ENCODE results near the gene AUH. TPM values are rescaled to one million over a fixed set of nuclear protein-coding genes. Genes with fewer than 3 reads are reported as not detected.
"Not testable (repeated sequence)": the region's sequence is repeated elsewhere in the genome, so short reads cannot be mapped to it uniquely, and the experiment has no call there.

The AUH gene
- total and polyA plus RNA-seq, 7 donors = 13.1 to 40.9 (median 28.2) TPM

- H3K27ac ChIP-seq = no peak overlapping the region
- no peaks in the 10 kb centered on the region for H3K36me3 ChIP-seq
- intact Hi-C loops (cut with DNase I) = no loop called here
- no peak for DNase-seq
- H3K4me3 ChIP-seq = no peak overlapping the region
- H3K9me3 ChIP-seq = no peaks in the 10 kb centered on the region
- WGBS, 2 donors = 81 to 85% methylated on average over 2 of the region's 2 CpGs
- H3K4me1 ChIP-seq = no peaks in the 10 kb centered on the region
- no peaks in the 10 kb centered on the region for H3K27me3 ChIP-seq
- TF ChIP-seq POLR2A (IDR thresholded peaks at IDR 0.05) (no peak), POLR2AphosphoS5 (IDR thresholded peaks at IDR 0.05) (peak in 3 of 4 donors; percentile 29 to 35 (median 31))
These were observed 17.0 kb upstream of the AUH start for GRCh38 chr9:91378695-91379127.

DNA sequence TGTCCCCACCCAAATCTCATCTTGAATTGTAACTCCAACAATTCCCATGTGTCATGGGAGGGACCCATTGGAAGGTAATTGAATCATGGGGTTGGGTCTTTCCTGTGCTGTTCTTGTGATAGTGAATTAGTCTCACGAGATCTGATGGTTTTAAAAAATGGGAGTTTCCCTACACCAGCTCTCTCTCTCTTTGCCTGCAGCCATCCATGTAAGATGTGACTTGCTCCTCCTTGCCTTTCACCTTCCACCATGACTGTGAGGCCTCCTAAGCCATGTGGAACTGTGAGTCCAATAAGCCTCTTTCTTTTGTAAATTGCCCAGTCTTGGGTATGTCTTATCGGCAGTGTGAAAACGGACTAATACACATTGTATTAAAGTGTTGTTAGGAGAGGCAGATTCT is 16.3 kb upstream of the AUH start:
- 94% methylated on average over 3 of the region's 3 CpGs for WGBS, 2 donors
- H3K9me3 ChIP-seq; H3K36me3 ChIP-seq; H3K4me3 ChIP-seq; H3K27ac ChIP-seq; intact Hi-C loops (cut with DNase I); H3K27me3 ChIP-seq; DNase-seq; H3K4me1 ChIP-seq: not testable (repeated sequence)

GRCh38 chr9:91376239-91376638 is 14.5 kb upstream of the AUH start:
- no peak for DNase-seq
- Histone ChIP-seq H3K27ac (no peak overlapping the region), H3K9me3 (no peaks in the 10 kb centered on the region), H3K4me3 (no peak overlapping the region), H3K4me1 (no peaks in the 10 kb centered on the region), H3K36me3 (no peaks in the 10 kb centered on the region), H3K27me3 (no peaks in the 10 kb centered on the region)
- WGBS, 2 donors = 65 to 82% methylated on average over 4 of the region's 4 CpGs
- no peak for TF ChIP-seq POLR2A (IDR thresholded peaks at IDR 0.05)
- TF ChIP-seq CTCF (IDR thresholded peaks at IDR 0.05) = no peak
- no peak for TF ChIP-seq POLR2AphosphoS5 (IDR thresholded peaks at IDR 0.05)
- TF ChIP-seq EP300 (IDR thresholded peaks at IDR 0.05) = no peak
- intact Hi-C loops (cut with DNase I) = no loop called here

DNA sequence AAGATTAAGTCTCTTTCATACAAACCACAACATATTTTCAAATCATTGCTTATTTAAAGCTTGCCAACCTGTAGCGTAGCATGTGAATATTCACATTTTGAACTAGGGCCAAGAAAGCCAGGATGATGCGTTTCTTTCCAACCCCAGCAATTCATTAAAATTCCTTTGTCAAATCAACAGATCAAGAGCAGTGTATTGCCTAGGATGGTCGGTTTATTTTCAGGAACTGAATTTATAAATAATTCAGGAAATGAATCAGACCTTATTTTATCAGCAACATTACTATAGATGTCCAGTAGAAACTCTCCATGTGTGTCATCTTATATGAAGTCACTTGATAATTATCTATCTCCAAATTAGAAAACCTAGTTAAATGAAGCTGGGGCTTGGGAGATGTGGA is 13.2 kb upstream of the AUH start:
- no peak overlapping the region for H3K4me3 ChIP-seq

DNA sequence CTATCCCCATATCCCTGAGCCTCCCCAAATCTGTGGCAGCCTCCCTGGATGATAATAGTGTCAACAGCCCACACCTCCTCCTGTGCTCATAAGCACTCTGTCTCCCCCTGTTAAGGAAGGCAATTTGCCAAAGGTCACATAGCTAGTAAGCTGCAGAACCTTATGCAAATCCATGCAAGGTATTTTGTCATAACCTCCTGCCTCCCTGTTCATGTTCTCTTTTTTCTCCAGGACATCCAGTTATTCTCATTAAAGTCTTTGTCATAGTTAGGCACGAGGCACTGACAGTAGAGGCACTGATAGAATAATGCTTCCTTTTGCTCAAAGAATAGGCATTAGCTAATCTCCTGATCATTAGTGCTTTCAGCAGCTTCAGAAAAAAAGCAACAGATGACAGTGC is 10.2 kb upstream of the AUH start:
- no peak for DNase-seq
- 79 to 88% methylated on average over 1 of the region's 1 CpG for WGBS, 2 donors

More for the DNA sequence above, 13.2 kb upstream of the AUH start:
- no peaks in the 10 kb centered on the region for H3K36me3 ChIP-seq
- DNase-seq = no peak
- 54 to 68% methylated on average over 3 of the region's 3 CpGs for WGBS, 2 donors
- H3K27me3 ChIP-seq = no peaks in the 10 kb centered on the region
- no peaks in the 10 kb centered on the region for H3K4me1 ChIP-seq
- intact Hi-C loops (cut with DNase I) = no loop called here
- no peaks in the 10 kb centered on the region for H3K9me3 ChIP-seq
- no peak overlapping the region for H3K27ac ChIP-seq
- TF ChIP-seq CTCF (IDR thresholded peaks at IDR 0.05) = no peak
- TF ChIP-seq POLR2A (IDR thresholded peaks at IDR 0.05) = no peak
- no peak for TF ChIP-seq POLR2AphosphoS5 (IDR thresholded peaks at IDR 0.05)

GRCh38 chr9:91370006-91370405 is 8.3 kb upstream of the AUH start:
- H3K27me3 ChIP-seq; H3K4me1 ChIP-seq; H3K9me3 ChIP-seq; H3K36me3 ChIP-seq; H3K4me3 ChIP-seq; intact Hi-C loops (cut with DNase I); H3K27ac ChIP-seq; DNase-seq: not testable (repeated sequence)
- WGBS, 2 donors = 88 to 89% methylated on average over 3 of the region's 3 CpGs

More for the DNA sequence above, 10.2 kb upstream of the AUH start:
- intact Hi-C loops (cut with DNase I) = no loop called here
- Histone ChIP-seq H3K27me3 (no peaks in the 10 kb centered on the region), H3K4me3 (no peak overlapping the region), H3K4me1 (no peaks in the 10 kb centered on the region), H3K9me3 (no peaks in the 10 kb centered on the region), H3K27ac (no peak overlapping the region), H3K36me3 (no peaks in the 10 kb centered on the region)
- no peak for TF ChIP-seq POLR2A (IDR thresholded peaks at IDR 0.05)
- TF ChIP-seq CTCF (IDR thresholded peaks at IDR 0.05) = no peak
- no peak for TF ChIP-seq POLR2AphosphoS5 (IDR thresholded peaks at IDR 0.05)
- TF ChIP-seq EP300 (IDR thresholded peaks at IDR 0.05) = no peak
